Suppressor macrophage (primary cell): ENCODE measurements around the gene CERS6.
"Not testable (repeated sequence)": the region's sequence is repeated elsewhere in the genome, so short reads cannot be mapped to it uniquely, and the experiment has no call there.

Experiments used
- DNase-seq, 4 experiments: peaks; one replicate each; pipeline ENCODE4 v3.0.0-alpha.2; 2020 to 2022

Gene CERS6

GRCh38 chr2:168642873-168643272 is 186.8 kb downstream of the CERS6 start:
- no peak for DNase-seq

- peak in 1 of 4 experiments; percentile 15 for DNase-seq
These were observed 187.9 kb downstream of the CERS6 start for GRCh38 chr2:168643979-168644378.

- DNase-seq, result peak in 3 of 4 experiments; percentile 5 to 56 (median 51)
These were observed 189.7 kb downstream of the CERS6 start for GRCh38 chr2:168645696-168646338.

GRCh38 chr2:168649105-168649504 is 193.0 kb downstream of the CERS6 start:
- DNase-seq, result peak; percentile 9 to 48 (median 46)

- no peak for DNase-seq
These were observed 193.5 kb downstream of the CERS6 start for GRCh38 chr2:168649562-168649961.

GRCh38 chr2:168650139-168650538 is 194.1 kb downstream of the CERS6 start:
- no peak for DNase-seq

GRCh38 chr2:168650781-168651180 is 194.7 kb downstream of the CERS6 start:
- peak; percentile 11 to 59 (median 42) for DNase-seq

GRCh38 chr2:168652997-168653921 is 197.2 kb downstream of the CERS6 start:
- DNase-seq, result no peak

- no peak for DNase-seq
These were observed 198.6 kb downstream of the CERS6 start for GRCh38 chr2:168654705-168655104.

GRCh38 chr2:168655207-168655606 is 199.1 kb downstream of the CERS6 start:
- DNase-seq, result no peak

- not testable (repeated sequence) for DNase-seq
These were observed 201.3 kb downstream of the CERS6 start for GRCh38 chr2:168657378-168657777.

- no peak for DNase-seq
These were observed 202.6 kb downstream of the CERS6 start for GRCh38 chr2:168658706-168659105.

- DNase-seq, result no peak
These were observed 205.1 kb downstream of the CERS6 start for GRCh38 chr2:168660870-168661862.

- DNase-seq, result no peak
These were observed 205.8 kb downstream of the CERS6 start for GRCh38 chr2:168661863-168662256.

GRCh38 chr2:168662651-168663208 is 206.7 kb downstream of the CERS6 start:
- no peak for DNase-seq

GRCh38 chr2:168663993-168664392 is 207.9 kb downstream of the CERS6 start:
- no peak for DNase-seq

- not testable (repeated sequence) for DNase-seq
These were observed 208.6 kb downstream of the CERS6 start for GRCh38 chr2:168664715-168665114.

- no peak for DNase-seq
These were observed 210.3 kb downstream of the CERS6 start for GRCh38 chr2:168666339-168666738.

GRCh38 chr2:168667156-168667555 is 211.1 kb downstream of the CERS6 start:
- no peak for DNase-seq

- no peak for DNase-seq
These were observed 213.1 kb downstream of the CERS6 start for GRCh38 chr2:168669151-168669550.

GRCh38 chr2:168670478-168670877 is 214.4 kb downstream of the CERS6 start:
- DNase-seq, result no peak

- no peak for DNase-seq
These were observed 215.9 kb downstream of the CERS6 start for GRCh38 chr2:168671932-168672331.
